ENCODE measurements around the gene ING1.
"Not testable (repeated sequence)": the region's sequence is repeated elsewhere in the genome, so short reads cannot be mapped to it uniquely, and the experiment has no call there.

Gene ING1

DNA sequence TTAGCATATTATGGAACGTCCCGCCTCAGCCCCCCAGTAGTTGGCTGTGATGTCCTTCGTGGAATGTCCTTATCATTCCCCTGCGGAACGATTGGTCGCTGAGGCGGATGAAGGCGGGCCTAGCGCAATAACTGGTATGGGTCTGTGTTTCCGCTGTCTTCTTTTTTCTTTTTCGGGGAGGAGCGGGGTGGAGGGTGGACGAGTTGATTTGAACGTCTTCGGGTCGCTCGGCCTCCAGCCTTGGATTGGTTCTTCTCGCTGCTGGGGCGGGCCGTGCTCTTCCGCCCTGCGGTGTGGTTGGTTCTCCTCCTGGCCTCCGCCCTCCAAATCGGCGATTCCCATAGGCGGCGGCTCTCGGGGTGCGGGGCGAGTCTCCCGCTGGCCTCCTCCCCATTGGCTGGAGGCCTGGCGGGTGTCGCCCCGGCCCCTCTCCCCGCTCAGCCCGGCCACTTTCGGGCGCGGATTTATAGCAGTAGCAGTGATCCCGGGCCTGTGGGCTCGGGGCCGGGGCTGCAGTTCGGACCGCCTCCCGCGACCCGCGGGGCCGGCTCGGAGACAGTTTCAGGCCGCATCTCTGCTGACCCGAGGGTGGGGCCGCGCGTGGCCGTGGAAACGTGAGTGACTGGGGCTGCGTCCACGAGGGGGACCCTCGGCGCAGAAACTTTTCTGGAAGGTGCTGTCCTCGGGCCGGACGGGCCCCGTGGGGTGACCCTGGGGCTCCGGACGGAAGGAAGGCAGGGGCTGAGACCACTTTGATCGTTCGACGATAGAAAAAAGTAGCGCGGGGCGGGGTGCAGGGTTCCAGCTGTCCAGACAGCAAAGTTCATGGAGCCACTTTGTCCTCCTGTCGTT is 2.1 kb downstream of the ING1 start:
- peak; percentile 97 for DNase-seq

DNA sequence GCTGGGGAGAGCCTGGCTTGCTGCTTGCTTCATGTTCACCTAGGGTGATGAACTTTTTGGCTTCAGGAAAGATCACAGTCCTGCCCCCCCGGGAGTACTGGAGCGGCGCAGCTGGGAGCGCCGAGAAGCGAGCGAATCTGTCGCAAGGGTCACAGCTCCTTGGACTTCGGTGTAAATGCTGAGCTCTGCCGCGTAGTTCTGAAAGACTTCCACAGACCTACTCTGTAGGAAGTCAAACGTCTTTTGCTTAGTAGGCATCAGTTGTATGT is 2.7 kb downstream of the ING1 start:
- DNase-seq, result no peak

DNA sequence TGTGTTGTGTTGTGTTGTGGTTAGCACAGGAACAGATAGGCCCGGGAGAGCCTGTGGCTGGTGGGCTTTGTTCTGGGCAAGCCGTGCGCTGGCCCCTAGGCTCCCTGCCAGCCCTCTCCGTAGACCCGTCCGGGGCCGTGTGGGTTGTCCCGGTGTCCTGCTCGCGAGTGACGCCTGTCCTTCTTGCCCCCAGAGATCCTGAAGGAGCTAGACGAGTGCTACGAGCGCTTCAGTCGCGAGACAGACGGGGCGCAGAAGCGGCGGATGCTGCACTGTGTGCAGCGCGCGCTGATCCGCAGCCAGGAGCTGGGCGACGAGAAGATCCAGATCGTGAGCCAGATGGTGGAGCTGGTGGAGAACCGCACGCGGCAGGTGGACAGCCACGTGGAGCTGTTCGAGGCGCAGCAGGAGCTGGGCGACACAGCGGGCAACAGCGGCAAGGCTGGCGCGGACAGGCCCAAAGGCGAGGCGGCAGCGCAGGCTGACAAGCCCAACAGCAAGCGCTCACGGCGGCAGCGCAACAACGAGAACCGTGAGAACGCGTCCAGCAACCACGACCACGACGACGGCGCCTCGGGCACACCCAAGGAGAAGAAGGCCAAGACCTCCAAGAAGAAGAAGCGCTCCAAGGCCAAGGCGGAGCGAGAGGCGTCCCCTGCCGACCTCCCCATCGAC is 5.7 kb downstream of the ING1 start:
- DNase-seq, result no peak

DNA sequence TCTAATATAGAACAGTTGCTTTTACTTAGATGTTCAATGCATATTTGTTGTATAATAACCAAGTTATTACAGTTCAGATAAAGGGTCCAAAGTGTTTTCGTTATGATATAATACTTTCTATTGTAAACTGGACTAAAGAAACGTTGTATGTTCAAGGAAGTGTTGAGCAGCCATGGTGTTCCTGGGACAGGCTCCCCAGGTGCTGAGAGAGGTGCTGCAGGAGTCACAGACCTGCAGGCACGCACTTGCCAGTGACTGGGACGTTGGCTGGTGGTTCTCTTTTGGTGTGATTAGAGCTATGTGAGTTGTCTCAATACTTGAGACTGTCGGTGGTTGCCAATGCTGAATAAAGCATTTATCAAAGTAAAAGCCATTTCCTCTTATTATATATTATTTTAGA is 9.5 kb downstream of the ING1 start:
- DNase-seq, result no peak

DNA sequence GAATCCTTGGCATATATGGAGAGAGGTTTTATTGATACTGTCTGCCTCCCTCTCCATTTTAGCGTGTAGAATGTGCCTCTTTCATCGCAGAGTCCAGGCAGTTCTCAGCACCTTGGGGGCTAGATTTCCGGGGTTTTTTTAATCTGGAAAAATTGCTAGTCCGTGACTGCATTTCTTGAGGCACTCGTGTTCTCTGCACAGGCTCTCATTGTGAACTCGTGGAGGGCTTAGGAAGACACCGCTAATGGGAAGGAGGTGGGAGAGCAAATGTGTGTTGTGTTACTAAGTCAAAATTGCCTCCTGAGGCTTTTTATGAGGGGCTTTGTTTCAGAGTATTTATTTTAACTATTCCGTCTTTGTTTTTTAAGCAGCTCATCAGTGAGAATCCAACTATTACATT is 10.1 kb downstream of the ING1 start:
- DNase-seq, result no peak

DNA sequence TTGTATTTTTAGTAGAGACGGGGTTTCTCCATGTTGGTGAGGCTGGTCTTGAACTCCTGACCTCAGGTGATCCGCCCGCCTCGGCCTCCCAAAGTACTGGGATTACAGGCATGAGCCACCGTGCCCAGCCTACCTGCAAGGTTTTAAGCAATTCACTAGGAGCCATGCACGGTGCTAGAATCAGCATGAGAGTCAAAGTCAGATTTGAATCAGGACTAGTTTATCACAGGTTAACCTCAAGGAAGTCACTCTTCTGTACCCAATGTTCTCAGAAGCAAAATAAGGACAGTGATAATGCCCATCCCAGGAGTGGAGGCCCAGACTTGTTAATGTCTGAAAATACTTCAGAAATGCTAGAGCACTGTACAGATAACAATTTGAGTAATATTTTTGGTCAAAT is 12.7 kb downstream of the ING1 start:
- not testable (repeated sequence) for DNase-seq

DNA sequence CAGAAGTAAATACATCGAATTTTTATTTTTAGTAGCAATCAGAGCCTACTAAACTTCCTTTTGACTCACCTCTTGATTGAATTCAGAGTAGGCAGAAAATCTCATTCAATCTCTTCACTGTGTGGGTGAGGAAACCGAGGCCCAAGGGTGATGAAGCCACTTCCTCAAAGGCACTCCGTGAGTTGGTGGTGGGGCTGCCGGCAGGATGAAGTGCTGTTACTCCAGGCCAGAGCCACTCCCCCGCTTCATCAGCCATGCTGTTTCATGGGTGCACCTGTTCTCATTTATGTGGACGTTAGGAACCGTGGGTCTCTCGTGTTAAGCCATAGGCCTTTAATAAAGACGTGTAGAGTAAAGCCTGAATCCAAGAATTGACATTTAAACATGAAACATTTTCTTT is 13.2 kb downstream of the ING1 start:
- DNase-seq, result peak; percentile 67

DNA sequence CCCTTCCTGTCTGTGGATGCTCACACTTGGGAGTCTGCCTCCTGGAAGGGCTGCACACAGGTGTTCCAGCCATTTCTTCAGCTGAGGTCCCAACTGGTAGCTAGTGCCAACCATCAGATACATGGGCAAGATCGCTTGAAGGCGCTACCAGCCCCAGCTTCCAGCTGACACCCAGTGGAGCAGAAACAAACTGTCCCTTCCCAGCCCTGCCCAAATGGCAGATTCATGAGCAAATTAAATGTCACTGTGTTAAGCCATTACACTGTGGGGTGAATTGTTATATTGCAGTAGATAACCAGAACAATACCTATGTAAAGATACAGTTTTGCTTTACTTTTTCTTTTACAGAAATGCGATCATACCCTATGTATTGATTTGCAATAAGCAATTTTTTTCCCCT is 17.6 kb downstream of the ING1 start:
- DNase-seq, result no peak

DNA sequence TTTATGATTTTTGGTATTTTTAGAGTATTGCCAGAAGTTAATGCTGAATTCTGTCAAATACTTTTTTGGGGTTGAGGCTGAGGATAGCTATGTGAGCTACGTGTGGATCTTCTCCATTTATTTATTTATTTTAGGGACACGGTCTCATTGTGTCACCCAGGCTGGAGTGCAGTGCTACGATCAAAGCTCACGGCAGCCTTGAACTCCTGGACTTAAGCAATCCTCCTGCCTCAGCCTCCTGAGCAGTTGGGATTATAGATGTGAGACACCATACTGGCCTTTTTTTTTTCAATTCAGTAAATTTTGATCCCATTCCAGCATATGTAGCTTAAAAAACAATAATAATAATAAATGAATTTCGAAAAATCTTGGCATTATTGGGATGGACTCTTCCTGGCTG is 21.1 kb downstream of the ING1 start:
- DNase-seq, result no peak

DNA sequence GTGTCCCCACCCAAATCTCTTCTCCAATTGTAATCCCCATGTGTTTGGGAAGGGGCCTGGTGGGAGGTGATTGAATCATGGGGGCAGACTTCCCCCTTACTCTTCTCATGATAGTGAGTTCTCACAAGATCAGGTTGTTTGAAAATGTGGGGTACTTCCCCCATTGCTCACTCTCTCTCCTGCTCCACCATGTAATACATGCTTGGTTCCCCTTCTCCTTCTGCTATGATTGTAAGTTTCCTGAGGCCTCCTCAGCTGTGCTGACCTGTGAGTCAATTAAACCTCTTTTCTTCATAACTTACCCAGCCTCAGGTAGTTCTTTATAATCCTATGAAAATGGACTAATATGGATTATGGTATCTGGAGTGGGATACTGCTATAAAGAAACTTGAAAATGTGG is 24.1 kb downstream of the ING1 start:
- no peak for DNase-seq

DNA sequence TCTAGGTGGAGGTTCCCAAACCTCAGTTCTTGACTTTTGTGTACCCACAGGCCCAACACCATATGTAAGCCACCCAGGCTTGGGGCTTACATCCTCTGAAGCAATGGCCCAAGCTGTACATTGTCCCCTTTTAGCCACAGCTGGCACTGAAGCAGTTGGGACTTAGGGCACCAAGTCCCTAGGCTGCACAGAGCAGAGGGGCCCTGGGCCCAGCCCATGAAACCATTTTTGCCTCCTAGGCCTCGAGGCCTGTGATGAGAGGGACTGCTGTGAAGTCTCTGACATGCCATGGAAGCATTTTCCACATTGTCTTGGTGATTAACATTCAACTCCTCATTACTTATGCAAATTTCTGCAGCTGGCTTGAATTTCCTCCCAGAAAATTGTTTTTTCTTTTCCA is 30.2 kb downstream of the ING1 start:
- no peak for DNase-seq

DNA sequence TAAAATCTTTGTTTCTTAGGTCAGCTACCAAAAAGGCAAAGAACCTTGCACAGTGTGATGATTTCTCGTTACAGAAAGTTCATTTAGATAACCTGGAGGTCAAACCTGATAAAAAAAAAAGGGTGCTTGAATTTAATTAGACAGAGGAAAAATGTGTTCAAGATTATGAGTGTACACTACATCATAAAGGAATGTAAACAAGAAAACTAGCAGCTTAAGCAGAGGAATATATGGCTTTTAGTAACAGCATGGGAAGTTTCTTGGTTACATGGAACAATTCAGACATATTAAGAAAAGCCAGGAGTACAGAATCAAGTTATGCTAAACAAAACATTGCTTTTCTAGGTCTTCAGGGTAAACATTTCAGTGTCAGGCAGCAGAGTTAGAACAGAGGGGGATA is 32.9 kb downstream of the ING1 start:
- DNase-seq, result no peak

DNA sequence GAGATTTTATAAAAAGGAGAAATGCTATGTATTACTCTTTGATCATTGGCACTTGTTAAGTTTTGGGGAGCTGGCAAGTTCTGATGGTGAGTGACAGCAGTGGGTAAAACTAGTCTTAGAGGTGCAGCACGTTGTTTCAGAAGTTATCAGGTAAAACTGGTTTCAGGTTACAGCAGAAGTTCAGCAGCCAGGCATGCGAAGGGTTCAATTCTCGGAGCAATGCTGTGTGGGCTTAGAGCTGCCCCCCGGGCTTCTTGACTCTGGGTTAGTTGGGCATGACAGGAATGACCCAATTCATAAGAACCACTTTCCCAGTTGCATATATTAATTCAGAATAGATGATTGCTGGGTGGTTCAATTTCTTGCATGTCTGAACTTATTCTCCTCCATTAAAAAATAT is 34.8 kb downstream of the ING1 start:
- DNase-seq, result no peak

DNA sequence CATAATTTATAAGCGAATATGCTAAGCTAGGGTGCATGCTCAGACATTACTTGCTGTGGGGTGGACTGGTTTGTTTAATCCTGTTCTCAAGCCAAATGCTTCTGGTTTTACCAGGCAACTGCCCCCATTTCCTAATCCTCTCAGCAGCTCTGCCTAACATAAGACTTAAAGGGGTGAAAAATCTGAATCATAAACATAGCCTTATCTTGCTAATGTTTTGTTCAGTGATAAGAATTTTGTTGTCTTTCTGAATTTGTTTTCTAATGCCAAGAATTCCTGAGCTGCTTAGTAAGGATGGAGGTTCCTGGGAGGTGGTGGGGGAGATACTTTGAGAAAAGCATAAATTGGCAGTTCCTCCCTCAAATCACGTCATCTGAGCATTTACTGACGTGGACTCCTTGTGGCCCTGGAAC is 42.7 kb downstream of the ING1 start:
- DNase-seq, result no peak

DNA sequence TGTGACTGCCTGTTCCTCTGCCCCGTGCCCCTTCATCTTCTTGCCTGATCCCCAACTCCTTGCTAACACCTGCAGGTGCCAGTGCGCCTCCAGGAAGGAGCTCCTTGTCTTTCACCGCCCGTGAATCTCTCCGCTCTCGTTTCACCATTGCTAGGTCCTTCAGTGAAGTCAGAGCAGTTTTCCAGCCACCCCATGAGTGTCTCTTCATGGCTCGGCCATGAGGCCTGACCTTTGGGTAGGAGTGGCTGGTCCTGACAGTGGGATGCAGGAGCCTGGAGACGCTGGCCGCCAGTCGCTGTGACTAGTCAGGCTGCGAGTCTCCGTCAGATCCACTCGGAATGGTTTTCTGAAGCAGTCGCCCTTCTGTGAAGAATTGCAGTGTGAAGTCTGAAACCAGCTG is 43.8 kb downstream of the ING1 start:
- DNase-seq, result no peak

DNA sequence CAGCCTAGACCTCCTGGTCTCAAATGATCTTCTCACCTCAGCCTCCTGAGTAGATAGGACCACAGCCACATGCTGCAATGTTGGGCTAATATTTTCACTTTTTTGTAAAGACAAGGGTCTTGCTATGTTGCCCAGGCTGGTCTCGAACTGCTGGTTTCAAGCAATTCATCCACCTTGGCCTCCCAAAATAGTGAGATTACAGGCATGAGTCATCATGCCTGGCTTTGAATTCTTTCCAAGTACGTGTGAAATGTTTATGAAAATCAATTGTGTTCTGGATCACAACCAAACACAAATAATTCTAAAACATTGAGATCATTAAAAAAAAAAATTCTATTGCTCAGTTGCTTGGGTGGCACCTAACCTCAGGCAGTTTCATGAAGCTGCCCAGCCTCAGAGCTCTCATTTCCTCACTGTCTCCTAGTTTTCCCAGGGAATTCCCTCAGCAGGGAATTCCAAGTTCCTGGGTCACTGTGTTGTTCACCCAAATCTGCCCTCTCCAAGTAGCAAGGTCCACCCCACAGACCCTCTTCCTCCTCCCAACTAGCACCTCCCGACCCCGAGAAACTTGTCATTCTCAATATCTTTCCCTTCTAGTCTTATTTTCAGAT is 44.8 kb downstream of the ING1 start:
- no peak for DNase-seq

DNA sequence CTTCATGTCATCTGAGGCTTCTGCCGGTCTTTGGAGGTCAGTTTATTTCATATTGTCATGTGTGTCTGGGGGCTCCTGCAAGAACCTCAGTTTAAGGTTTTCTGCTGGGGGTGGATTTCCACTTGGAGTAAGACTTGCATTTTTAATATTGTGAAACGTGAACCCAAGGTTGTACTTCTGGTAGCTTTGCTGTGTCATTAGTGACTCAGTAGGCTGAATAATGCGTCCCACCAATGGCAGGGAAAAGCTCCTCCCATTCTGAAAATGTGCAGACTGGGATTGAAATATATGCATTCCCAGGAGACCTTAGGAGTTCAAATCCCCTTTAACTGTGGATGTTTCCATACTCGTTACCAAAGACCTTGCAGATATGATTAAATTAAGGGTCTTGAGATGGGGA is 46.2 kb downstream of the ING1 start:
- no peak for DNase-seq

DNA sequence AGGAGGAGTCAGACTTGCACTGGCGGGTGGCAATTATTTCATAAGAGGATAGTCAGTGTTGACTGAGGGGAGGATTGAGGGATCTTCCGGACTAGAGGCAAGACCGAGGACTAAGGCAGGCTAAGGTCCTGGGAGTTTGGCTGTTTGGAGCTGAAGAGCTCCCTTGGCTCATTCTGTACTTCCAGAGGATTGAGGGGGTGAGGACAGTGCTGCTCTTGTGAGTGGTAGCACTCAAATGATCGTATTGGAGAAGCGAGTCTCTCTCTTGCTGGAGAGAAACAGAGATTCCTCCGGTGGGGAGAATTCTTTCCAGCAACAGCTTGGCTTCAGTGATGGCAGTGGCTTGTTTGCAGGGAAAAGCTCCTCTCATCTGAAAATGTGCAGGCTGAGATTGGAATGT is 47.1 kb downstream of the ING1 start:
- DNase-seq, result no peak

DNA sequence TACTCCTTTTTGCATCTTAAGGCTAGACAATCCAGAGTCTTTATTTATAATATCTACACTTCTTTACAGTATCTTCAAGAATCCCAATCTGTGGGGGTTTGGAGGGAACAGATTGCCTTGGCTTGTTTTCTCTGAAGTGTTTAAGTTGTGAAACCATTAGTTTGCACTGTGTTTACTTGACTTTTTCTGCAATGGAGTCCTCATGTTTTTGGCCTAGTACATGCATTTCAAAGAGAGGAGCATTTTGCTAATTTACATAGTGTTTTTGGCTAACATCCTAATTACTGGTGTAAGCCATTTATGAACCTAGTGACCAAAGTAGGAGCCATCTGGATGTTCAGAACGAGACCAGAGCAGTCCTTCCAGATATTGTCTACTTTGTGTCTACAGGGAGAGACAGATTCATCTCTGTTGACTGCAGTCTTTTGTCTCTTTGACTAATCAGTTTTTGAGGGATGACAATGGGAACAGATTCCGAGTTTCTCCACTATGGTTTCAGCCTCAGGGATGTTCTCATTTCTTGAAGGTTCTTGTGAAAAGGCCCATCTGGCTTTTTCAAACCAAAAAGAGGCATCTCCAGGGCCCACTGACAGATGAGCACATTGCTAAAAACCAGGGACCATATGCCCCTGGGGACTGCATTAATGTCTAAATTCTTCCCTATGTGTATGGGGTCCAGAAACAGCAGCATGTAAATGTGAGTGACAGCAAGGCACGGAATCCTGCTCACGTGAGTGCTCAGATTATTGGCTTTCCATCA is 53.4 kb downstream of the ING1 start:
- DNase-seq, result no peak

DNA sequence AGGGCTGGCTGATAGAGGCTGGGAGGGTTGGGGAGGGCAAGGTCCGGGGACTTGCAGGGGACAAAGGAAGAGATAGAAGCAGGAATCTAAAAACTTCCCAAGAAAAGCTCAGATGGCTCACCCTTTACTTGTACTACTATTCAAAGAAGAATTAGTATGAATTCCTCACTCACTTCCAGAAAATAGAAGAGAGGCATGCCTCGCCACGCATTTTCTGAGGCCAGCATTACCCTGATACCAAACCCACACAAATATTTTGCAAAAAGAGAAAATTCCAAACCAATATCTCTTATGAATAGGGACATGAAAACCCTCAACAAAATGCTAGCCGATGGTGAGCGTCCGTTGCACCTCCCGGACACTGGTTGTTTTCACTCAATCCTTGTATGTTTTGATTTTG is 54.0 kb downstream of the ING1 start:
- DNase-seq, result no peak

DNA sequence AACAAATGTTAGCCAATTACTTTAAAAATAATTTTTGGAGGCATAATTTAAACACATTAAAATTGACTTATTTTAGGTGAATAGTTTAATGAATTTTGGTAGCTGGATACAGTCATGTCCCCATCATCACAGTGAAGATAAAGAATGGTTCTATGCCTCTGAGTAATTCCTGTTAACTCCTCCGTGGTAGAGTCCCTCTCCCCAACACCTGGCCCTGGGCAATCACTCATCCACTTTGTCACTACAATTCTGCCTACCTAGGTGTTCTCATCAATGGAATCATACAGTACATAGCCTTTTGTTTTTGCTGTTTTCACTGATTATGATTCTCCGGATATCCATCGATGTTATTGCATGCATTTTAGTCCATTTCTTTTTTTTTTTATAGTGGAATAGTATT is 55.6 kb downstream of the ING1 start:
- DNase-seq, result no peak

DNA sequence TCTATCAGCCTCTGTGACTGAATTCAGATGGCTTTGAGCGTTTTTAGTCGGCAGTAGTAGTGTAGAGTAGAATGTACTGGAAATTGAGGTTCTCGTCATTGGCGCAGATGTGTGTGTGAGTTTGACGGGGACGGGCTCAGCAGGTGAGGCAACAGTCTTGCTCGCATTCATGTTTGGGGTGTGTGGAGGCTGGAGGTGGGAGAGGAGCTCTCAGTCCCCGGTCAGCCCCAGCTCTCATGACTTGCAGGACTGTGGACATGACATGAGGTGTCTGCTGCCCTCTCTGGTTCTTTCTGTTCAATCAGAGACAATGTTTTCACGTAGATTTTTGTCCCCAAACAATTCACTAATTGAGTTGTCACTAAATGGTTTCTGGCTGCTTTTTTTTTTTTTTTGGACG is 57.2 kb downstream of the ING1 start:
- DNase-seq, result no peak

DNA sequence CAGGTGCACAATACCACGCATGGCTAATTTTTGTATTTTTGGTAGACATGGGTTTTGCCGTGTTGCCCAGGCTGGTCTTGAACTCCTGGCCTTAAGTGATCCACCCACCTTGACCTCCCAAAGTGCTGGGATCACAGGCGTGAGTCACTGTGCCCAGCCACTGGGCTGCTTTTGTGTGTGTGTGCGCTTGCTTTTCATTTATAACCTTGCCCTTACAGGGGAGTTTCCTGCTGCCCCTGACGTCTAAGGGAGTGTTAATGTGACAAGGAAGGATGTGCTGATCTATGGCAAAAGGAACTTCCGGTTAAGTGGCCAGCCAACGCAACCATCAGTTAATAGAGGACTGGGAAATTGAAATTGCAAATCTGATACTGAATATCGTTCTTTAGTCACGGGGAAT is 57.7 kb downstream of the ING1 start:
- DNase-seq, result no peak

Measured in stimulated activated CD4-positive, alpha-beta T cell treated with anti-CD3 and anti-CD28 coated beads, Interleukin-4, amount 100 ng/mL, for 24 hours (primary cell).